ENCODE data around the gene MEX3C.

DNA sequence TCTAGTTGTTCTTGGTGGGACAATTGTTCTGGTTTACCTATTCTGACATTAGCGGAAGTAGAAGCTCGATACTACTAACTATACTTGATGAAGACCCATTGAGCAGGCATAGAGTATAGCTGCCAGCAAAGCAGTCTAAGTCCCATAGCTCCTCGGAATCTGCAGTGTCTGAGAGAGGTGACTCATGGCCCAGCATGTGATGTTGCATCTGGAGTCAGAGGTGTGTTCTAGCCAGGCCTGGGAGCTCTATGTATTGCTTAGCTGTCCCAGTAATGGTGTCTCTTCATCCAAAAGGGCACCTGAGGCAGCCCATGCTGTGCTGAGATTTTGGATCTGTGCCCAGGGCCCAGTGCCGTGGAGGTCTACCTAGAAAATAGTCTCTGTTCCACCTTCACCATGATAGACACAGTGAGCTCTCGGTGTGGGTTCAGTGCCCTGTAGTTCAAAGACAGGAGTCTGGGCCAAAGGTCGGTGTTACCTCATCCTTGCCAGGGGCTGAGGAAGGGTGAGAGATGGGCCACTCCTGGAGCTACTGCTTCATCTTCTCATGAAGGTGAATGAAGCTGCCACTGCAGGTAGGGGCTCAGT is 47.3 kb downstream of the MEX3C start:
- TF ChIP-seq ESRRG (CRISPR knock-in tag; IDR thresholded peaks at IDR 0.05) (no peak), OSR1 (CRISPR knock-in tag; IDR thresholded peaks at IDR 0.05) (no peak), ZC3H10 (CRISPR knock-in tag; IDR thresholded peaks at IDR 0.05) (no peak), RARB (CRISPR knock-in tag; IDR thresholded peaks at IDR 0.05) (no peak), ZFP30 (CRISPR knock-in tag; IDR thresholded peaks at IDR 0.05) (no peak), ZNF70 (CRISPR knock-in tag; IDR thresholded peaks at IDR 0.05) (no peak), BACH2 (CRISPR knock-in tag; IDR thresholded peaks at IDR 0.05; ENCODE audit: borderline replicate concordance) (no peak), TCF4 (CRISPR knock-in tag; IDR thresholded peaks at IDR 0.05; ENCODE audit: borderline replicate concordance) (no peak)

All from SK-N-SH treated with all-trans-retinoic acid at 6 μM for 48 hours (cell line).